RWPE2 (cell line): ENCODE measurements around the gene NMNAT2.

Experiments
- ATAC-seq: fragments of 200-7000 bp; cut with Tn5 transposase; 3 replicates; pipeline ENCODE4 v1.9.1; 2021; ENCODE audit warnings: low read depth
- DNase-seq: peaks from one replicate; pipeline ENCODE4 v3.0.0-alpha.2; 2020; ENCODE audit warnings: low spot score
- H3K27ac ChIP-seq: fragments of 450-650 bp; 2 replicates; pipeline ENCODE4 v1.5.1; 2017; ENCODE audit warnings: mild to moderate bottlenecking; ENCODE audit not compliant: poor library complexity, severe bottlenecking
- H3K27me3 ChIP-seq: fragments of 250-450 bp; sonication (Bioruptor Pico); 2 replicates; pipeline ENCODE4 v1.5.1; 2021; ENCODE audit warnings: mild to moderate bottlenecking, moderate library complexity; ENCODE audit not compliant: insufficient read depth, poor library complexity, severe bottlenecking
- H3K36me3 ChIP-seq: fragments of 250-450 bp; sonication (Bioruptor Pico); 2 replicates; pipeline ENCODE4 v1.5.1; 2020; ENCODE audit warnings: low read depth, mild to moderate bottlenecking, moderate library complexity
- H3K4me1 ChIP-seq: fragments of 250-450 bp; sonication (Bioruptor Pico); 2 replicates; pipeline ENCODE4 v1.5.1; 2021; ENCODE audit warnings: mild to moderate bottlenecking, moderate library complexity; ENCODE audit not compliant: insufficient read depth, poor library complexity, severe bottlenecking
- H3K4me3 ChIP-seq: fragments of 250-450 bp; sonication (Bioruptor Pico); 2 replicates; pipeline ENCODE4 v1.5.1; 2021; ENCODE audit warnings: mild to moderate bottlenecking, moderate library complexity; ENCODE audit not compliant: severe bottlenecking
- H3K9me3 ChIP-seq: fragments of 250-450 bp; sonication (Bioruptor Pico); 2 replicates; pipeline ENCODE4 v1.5.1; 2021; ENCODE audit warnings: mild to moderate bottlenecking, moderate library complexity; ENCODE audit not compliant: severe bottlenecking
- CTCF ChIP-seq: fragments of 450-650 bp; IDR thresholded peaks from one replicate; pipeline ENCODE4 v1.5.1; 2017; ENCODE audit warnings: mild to moderate bottlenecking, moderate library complexity; ENCODE audit not compliant: poor library complexity, severe bottlenecking

Gene NMNAT2

DNA sequence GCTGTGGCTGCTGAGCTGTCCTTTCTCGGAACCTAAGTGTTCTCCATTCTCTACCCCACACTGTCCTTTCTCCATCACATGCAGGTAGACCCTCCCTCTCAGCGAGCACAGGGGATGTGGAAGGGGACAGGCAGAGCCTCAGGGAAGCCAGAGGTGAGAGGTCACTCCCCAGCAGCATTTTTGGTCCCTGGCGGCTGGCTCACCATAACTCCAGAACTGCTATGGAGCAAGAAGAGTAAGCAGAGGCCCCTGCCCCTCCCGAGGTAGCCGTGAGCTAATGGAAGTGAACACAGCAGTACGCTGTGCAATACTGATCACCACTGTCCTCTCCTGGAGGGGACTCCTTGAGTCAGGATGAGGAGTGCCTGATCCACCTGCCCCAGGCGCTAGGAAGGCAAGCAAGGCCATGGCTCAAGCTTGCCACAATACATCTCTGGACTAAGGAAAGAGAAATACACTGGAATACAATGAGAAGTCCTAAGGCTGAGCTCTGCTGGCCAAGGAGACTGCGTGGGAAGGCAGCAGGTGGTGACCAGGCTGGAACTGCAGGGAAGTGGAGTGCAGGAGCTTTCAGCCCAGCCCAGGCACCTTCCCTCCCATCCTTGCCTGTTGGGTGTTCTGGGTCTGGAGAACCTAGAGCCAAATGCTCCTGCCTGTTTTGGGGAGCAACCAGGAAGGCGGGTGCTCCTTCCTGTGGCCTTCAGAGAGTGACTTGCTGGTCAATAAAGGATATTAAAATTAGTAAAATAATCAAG, 135.9 kb downstream of the NMNAT2 start:
- H3K4me3 ChIP-seq = no peak overlapping the region
- no peak for DNase-seq
- no peaks in the 10 kb centered on the region for H3K27me3 ChIP-seq
- no peaks in the 10 kb centered on the region for H3K36me3 ChIP-seq
- ATAC-seq = no peak
- peak overlapping the region; percentile 97 for H3K27ac ChIP-seq
- H3K9me3 ChIP-seq = no peaks in the 10 kb centered on the region
- TF ChIP-seq CTCF = no peak
- H3K4me1 ChIP-seq = peaks cover 39% of the 10 kb centered on the region

DNA sequence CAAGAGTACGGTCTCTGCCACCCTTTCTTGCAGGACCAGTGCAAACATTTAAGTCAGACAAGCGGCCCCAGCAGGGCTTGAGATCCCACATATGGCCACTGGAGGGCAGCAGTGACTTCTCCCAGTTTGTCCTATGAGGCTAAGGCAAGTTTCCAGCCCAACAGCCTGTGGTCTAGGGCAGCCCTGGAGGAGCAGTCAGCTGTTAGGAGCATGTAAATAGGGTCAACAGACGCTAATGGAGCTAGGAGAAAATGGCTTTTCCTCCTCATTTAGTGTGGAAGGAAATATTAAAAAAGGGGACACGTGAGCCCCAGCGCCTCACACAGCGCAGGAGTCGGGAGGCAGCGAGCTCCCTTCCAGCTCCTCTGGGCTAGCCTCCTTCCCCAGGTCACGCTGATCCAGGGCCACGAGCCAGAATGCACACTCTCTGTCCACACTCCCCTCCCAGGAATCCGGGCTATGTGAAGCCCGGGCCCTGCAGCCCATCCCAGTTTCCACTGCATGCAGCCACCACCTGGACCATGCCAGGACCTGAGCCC, 136.6 kb downstream of the NMNAT2 start:
- Histone ChIP-seq H3K36me3 (no peaks in the 10 kb centered on the region), H3K4me3 (no peak overlapping the region), H3K27me3 (no peaks in the 10 kb centered on the region), H3K4me1 (peaks cover 39% of the 10 kb centered on the region), H3K9me3 (no peaks in the 10 kb centered on the region), H3K27ac (peak overlapping the region; percentile 97)
- peak; percentile 95 for TF ChIP-seq CTCF
- peak; percentile 60 for ATAC-seq
- peak; percentile 73 for DNase-seq

DNA sequence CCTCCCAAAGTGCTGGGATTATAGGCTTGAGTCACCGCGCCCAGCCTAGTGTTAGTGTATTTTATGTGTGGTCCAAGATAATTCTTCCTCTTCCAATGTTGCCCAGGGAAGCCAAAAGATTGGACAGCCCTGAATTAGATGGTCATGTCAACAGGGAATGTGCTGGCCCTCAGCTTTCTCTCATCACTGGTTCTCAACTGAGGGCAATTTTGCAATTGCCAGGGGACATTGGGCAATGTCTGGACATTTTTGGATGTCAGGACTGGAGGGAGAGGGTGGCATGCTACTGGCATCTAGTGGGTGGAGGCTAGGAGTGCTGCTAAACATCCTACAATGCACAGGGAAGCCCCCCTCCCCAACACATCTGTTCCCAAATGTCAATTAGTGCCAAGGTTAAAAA, 137.1 kb downstream of the NMNAT2 start:
- peaks cover 39% of the 10 kb centered on the region for H3K4me1 ChIP-seq
- no peaks in the 10 kb centered on the region for H3K9me3 ChIP-seq
- ATAC-seq (peak; percentile 11; the same call in 2 of the 3 replicates), DNase-seq (no peak)
- no peak overlapping the region for H3K4me3 ChIP-seq
- no peak for TF ChIP-seq CTCF
- no peaks in the 10 kb centered on the region for H3K27me3 ChIP-seq
- H3K36me3 ChIP-seq = no peaks in the 10 kb centered on the region
- H3K27ac ChIP-seq = peak overlapping the region; percentile 97

GRCh38 chr1:183279835-183280234, 138.3 kb downstream of the NMNAT2 start:
- peaks cover 39% of the 10 kb centered on the region for H3K4me1 ChIP-seq
- no peaks in the 10 kb centered on the region for H3K36me3 ChIP-seq
- peak; percentile 64 for ATAC-seq
- TF ChIP-seq CTCF = no peak
- H3K9me3 ChIP-seq = no peaks in the 10 kb centered on the region
- peak; percentile 90 for DNase-seq
- H3K27me3 ChIP-seq = no peaks in the 10 kb centered on the region
- no peak overlapping the region for H3K4me3 ChIP-seq
- peak overlapping the region; percentile 97 for H3K27ac ChIP-seq
